Muscle of leg (tissue), 11 donors: Measurements from ENCODE around the gene SYF2. TPM values are rescaled to one million over a fixed set of nuclear protein-coding genes. Genes with fewer than 3 reads are reported as not detected.
"Not testable (repeated sequence)": the region's sequence is repeated elsewhere in the genome, so short reads cannot be mapped to it uniquely, and the experiment has no call there.

Source experiments
- DNase-seq: peaks from one replicate; pipeline ENCODE4 v3.0.0; 2013
- H3K27ac ChIP-seq: one replicate; pipeline ENCODE4 v1.5.1; 2013; ENCODE audit warnings: mild to moderate bottlenecking, low read length, control low read depth
- H3K27me3 ChIP-seq: one replicate; pipeline ENCODE4 v1.6.1; 2013; ENCODE audit warnings: low read length; ENCODE audit not compliant: control insufficient read depth, insufficient read depth
- H3K36me3 ChIP-seq: one replicate; pipeline ENCODE4 v1.6.1; 2013; ENCODE audit warnings: low read length; ENCODE audit not compliant: control insufficient read depth, insufficient read depth
- H3K4me1 ChIP-seq: one replicate; pipeline ENCODE4 v1.6.1; 2013; ENCODE audit warnings: low read length; ENCODE audit not compliant: control insufficient read depth, insufficient read depth
- H3K4me3 ChIP-seq: one replicate; pipeline ENCODE4 v1.5.1; 2013; ENCODE audit warnings: low read length, control low read depth
- H3K9me3 ChIP-seq: replicated peaks from 2 replicates; pipeline ENCODE4 v1.6.1; 2013; ENCODE audit warnings: low read depth, low read length; ENCODE audit not compliant: control insufficient read depth
- WGBS: methylation state at CpG from one replicate; pipeline ENCODE4 v1.1.5; 2013; ENCODE audit warnings: missing lambda C conversion rate; ENCODE audit not compliant: insufficient coverage; 5-methylcytosine and 5-hydroxymethylcytosine counted together
- polyA plus RNA-seq, 8 donors: library from polyadenylated mRNA; unstranded; fragments of 120-200 nt; gene quantifications; one replicate each; pipeline versions ENCODE4 v1.2.1 to v1.2.3, GENCODE V29; 2013; ENCODE audit warnings: inconsistent platforms in 1 of 8, low replicate concordance in 1 of 8; ENCODE audit not compliant: insufficient read length in 8 of 8, insufficient read depth in 1 of 8
- total RNA-seq: library from RNA; stranded (reverse); fragments of 120-200 nt; gene quantifications from one replicate; pipeline ENCODE4 v1.2.4, GENCODE V29; 2013

Gene SYF2
- total and polyA plus RNA-seq, 9 donors = 52.6 to 65.6 (median 58.3) TPM

GRCh38 chr1:25197982-25198662 is 34.2 kb downstream of the SYF2 start:
- Histone ChIP-seq H3K36me3 (no peaks in the 10 kb centered on the region), H3K4me1 (peaks cover 48% of the 10 kb centered on the region), H3K4me3 (no peak overlapping the region), H3K9me3 (no peaks in the 10 kb centered on the region), H3K27me3 (peaks cover 42% of the 10 kb centered on the region), H3K27ac (peak overlapping the region; percentile 80)
- peak; percentile 24 for DNase-seq
- 30% methylated on average over 9 of the region's 11 CpGs for WGBS

DNA sequence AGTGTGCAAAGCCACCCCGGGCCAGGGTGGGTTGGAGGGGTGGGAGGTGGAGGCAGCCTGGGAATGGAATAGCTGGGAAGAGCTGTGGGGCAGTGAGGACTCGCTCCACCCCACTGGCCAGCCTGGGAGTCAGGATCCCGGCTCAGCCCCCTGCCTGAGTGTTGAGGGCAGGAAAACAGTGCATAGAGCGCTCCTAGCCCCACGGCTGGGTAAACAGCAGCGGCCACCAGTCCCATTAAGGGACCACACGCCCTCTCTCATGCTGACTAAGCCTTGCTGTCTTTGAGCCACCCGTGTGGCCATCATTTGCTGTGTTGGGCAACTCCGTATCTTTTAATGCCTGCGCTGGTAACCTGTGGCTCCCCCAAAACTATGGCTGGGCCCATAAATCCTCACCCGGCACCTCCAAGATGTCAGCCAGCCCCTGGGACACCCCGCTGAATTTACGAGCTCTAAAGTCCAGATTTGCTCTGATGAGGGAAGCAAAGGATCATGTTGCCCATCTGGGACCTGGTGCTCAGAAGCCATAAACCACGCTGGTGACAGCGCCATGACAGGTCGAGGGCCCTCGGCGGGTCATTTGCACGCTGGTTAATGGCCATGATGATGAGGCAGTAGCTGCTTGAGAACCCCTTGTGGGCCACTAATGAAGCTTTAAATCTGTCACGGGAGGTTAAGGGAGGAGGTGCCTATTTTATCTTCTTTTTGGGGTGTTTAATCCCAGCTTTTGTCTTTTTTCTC is 34.9 kb downstream of the SYF2 start:
- Histone ChIP-seq H3K4me1 (peaks cover 48% of the 10 kb centered on the region), H3K27ac (peak overlapping the region; percentile 80), H3K9me3 (no peaks in the 10 kb centered on the region), H3K36me3 (no peaks in the 10 kb centered on the region), H3K4me3 (no peak overlapping the region), H3K27me3 (peaks cover 47% of the 10 kb centered on the region)
- WGBS = 37% methylated on average over 19 of the region's 20 CpGs
- DNase-seq = no peak

DNA sequence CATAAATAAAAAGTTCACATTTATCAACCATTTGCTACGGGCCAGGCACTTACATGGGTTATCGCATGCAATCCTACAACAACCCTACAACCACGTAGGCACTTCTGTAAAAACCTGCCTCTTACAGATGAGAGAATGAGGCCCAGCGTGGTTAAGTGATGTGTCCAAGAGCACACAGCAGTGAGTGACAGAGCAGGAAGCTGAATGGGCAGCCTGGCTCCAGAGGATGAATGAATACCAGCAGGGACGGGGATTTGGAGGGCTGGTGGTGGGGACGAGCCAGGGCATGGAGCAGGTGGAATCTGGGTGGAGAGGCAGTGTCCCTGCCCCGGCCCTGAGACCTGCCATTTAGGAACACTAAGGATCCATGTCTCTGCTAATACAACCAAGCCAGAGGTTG is 35.5 kb downstream of the SYF2 start:
- peaks cover 49% of the 10 kb centered on the region for H3K27me3 ChIP-seq
- WGBS = 81% methylated on average over 4 of the region's 7 CpGs
- H3K4me3 ChIP-seq = no peak overlapping the region
- DNase-seq = no peak
- no peaks in the 10 kb centered on the region for H3K9me3 ChIP-seq
- H3K27ac ChIP-seq = no peak overlapping the region
- no peaks in the 10 kb centered on the region for H3K36me3 ChIP-seq
- peaks cover 48% of the 10 kb centered on the region for H3K4me1 ChIP-seq

DNA sequence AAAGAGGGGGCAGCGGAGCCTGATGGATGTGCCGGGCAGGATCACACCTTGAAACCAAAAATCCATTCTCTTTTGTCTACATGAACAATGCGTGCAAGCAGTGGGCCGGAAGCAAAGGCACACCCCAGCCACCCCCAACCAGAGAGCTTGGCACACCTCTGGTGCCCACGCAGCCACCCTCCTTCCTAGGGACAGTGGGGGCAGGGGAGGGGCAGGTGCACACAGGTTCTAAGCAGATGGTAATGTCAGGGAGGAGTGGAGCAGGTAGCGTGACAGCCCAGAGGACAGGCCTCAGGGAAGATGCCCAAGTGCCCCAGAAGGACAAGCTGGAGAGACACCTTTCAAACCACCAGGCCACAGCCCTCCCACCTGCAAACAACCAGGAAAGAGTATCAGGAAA is 36.5 kb downstream of the SYF2 start:
- no peak for DNase-seq
- H3K27ac ChIP-seq = no peak overlapping the region
- no CpG with 5 or more reads among the region's 6 CpGs for WGBS
- peaks cover 42% of the 10 kb centered on the region for H3K4me1 ChIP-seq
- H3K27me3 ChIP-seq = peaks cover 49% of the 10 kb centered on the region
- no peaks in the 10 kb centered on the region for H3K9me3 ChIP-seq
- H3K4me3 ChIP-seq = no peak overlapping the region
- H3K36me3 ChIP-seq = no peaks in the 10 kb centered on the region

DNA sequence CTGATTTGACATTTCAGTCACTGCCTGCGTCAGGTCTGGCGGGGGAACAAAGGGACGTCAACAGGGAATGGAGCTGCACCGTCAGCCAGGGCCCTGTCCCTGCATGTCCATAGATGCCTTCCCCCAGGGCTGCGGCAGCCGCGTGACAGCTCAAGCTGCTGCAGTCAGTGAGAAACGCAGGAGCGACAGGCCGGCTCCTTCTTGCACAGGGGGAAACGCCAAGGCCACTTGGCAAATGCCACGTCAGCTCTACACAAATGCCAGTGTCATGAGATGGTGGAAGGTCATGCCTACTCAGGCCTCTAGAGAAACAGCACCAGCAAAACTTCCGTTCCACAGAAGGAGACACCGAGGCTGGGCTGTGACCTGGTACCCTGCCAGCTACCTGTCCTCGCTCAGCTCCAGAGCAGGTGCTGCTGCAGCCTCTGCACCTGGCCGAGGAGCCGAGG is 37.7 kb downstream of the SYF2 start:
- Histone ChIP-seq H3K4me3 (no peak overlapping the region), H3K9me3 (no peaks in the 10 kb centered on the region), H3K27me3 (peaks cover 44% of the 10 kb centered on the region), H3K4me1 (peaks cover 30% of the 10 kb centered on the region), H3K27ac (no peak overlapping the region), H3K36me3 (no peaks in the 10 kb centered on the region)
- WGBS = 51% methylated on average over 14 of the region's 17 CpGs
- no peak for DNase-seq

- Histone ChIP-seq H3K36me3 (no peaks in the 10 kb centered on the region), H3K4me1 (peaks cover 24% of the 10 kb centered on the region), H3K4me3 (no peak overlapping the region), H3K9me3 (no peaks in the 10 kb centered on the region), H3K27ac (no peak overlapping the region), H3K27me3 (peaks cover 44% of the 10 kb centered on the region)
- 81% methylated on average over 8 of the region's 8 CpGs for WGBS
- no peak for DNase-seq
Measured at GRCh38 chr1:25194054-25194453, 38.2 kb downstream of the SYF2 start.

- Histone ChIP-seq H3K4me1 (peaks cover 16% of the 10 kb centered on the region), H3K9me3 (no peaks in the 10 kb centered on the region), H3K36me3 (no peaks in the 10 kb centered on the region), H3K4me3 (no peak overlapping the region), H3K27me3 (peaks cover 39% of the 10 kb centered on the region), H3K27ac (no peak overlapping the region)
- no peak for DNase-seq
- 55% methylated on average over 9 of the region's 9 CpGs for WGBS
Measured at GRCh38 chr1:25193229-25193628, 39.1 kb downstream of the SYF2 start.

DNA sequence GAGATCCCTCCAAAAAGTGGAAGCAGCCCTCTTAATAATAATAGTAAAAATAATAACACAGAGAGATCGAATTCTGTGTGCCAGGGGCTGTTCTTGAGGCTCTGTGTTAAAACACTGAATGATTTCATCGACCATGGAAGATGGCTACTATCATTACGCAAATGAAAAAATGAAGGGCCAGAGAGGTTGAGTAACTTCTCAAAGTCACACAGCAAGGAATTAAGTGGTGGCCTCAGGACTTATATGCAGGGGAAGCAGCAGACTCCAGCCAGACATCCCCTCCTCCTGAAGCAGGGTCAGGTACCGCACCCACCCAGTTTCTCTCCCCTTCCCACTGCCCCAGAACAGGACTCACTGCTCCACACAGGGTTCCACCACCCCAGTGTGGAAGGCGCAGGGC is 40.1 kb downstream of the SYF2 start:
- H3K4me3 ChIP-seq = no peak overlapping the region
- no peaks in the 10 kb centered on the region for H3K9me3 ChIP-seq
- no peak overlapping the region for H3K27ac ChIP-seq
- H3K36me3 ChIP-seq = no peaks in the 10 kb centered on the region
- DNase-seq = no peak
- 100% methylated on average over 1 of the region's 5 CpGs for WGBS
- peaks cover 5% of the 10 kb centered on the region for H3K4me1 ChIP-seq
- peaks cover 28% of the 10 kb centered on the region for H3K27me3 ChIP-seq

- no peaks in the 10 kb centered on the region for H3K36me3 ChIP-seq
- no peak for DNase-seq
- WGBS = no CpG with 5 or more reads among the region's 2 CpGs
- no peak overlapping the region for H3K4me3 ChIP-seq
- peaks cover 14% of the 10 kb centered on the region for H3K27me3 ChIP-seq
- peaks cover 12% of the 10 kb centered on the region for H3K4me1 ChIP-seq
- no peak overlapping the region for H3K27ac ChIP-seq
- no peaks in the 10 kb centered on the region for H3K9me3 ChIP-seq
Measured at GRCh38 chr1:25190260-25190659, 42.0 kb downstream of the SYF2 start.

GRCh38 chr1:25187904-25188303 is 44.4 kb downstream of the SYF2 start:
- not testable (repeated sequence) for H3K36me3 ChIP-seq, H3K27me3 ChIP-seq, H3K9me3 ChIP-seq, H3K4me3 ChIP-seq, H3K27ac ChIP-seq, DNase-seq
- 92% methylated on average over 1 of the region's 3 CpGs for WGBS
- peaks cover 13% of the 10 kb centered on the region for H3K4me1 ChIP-seq
